ENCODE measurements around the gene CELA2A. TPM values are rescaled to one million over a fixed set of nuclear protein-coding genes. Genes with fewer than 3 reads are reported as not detected.

CELA2A gene
- total RNA-seq (not detected in 2 replicates), polyA plus RNA-seq (not detected in 2 replicates), polyA minus RNA-seq (ENCODE audit: low replicate concordance) (not detected in 2 replicates)
- not detected in 2 replicates for polyA plus RNA-seq (2012)

DNA sequence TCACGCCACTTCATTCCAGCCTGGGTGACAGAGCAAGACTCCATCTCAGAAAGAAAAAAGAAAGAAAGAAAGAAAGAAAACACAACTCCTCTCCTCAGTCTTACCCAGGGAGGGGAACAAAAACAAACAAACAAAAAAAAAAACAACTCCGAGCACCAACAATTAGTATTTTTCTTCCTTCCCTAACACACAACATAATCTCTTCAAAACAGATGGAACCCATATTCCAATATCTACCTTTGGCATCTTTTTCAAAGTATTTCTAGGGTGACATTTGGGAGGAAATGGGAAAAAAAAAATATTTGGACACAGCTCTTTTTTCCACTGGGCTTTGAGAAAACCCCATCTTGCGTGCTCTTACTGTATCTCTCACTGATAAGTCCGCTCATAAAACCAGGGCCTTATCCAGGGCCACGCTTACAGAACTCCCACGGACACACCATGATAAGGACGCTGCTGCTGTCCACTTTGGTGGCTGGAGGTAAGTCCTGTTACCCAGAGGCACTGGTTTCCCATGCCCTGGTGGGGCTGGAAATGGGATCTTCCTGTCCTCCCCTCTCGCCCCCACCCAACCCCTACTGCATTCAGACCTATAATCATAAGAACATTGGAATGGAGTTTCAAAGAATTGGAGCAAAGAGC, at the start of gene CELA2A:
Gene CELA2A, plus strand, starts transcription at position 420 of the 642 bp plus-strand sequence. Its CDS starts 22 bp downstream, at position 442.
- TF ChIP-seq, protein P1, sequence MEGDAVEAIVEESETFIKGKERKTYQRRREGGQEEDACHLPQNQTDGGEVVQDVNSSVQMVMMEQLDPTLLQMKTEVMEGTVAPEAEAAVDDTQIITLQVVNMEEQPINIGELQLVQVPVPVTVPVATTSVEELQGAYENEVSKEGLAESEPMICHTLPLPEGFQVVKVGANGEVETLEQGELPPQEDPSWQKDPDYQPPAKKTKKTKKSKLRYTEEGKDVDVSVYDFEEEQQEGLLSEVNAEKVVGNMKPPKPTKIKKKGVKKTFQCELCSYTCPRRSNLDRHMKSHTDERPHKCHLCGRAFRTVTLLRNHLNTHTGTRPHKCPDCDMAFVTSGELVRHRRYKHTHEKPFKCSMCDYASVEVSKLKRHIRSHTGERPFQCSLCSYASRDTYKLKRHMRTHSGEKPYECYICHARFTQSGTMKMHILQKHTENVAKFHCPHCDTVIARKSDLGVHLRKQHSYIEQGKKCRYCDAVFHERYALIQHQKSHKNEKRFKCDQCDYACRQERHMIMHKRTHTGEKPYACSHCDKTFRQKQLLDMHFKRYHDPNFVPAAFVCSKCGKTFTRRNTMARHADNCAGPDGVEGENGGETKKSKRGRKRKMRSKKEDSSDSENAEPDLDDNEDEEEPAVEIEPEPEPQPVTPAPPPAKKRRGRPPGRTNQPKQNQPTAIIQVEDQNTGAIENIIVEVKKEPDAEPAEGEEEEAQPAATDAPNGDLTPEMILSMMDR (conservative IDR thresholded peaks at IDR 0.05 in 1 of 2, IDR thresholded peaks at IDR 0.05 in 1 of 2; ENCODE audit: low read depth in 1 of 2, low read length in 2 of 2) = no peak
- no peak for TF ChIP-seq EZH2 (IDR thresholded peaks at IDR 0.05; ENCODE audit: low read length, missing control alignments)
- no peak within 1 kb of the TSS for H3K27ac ChIP-seq (ENCODE audit: insufficient read depth, low read length)
- no peaks in the 10 kb centered on the region for H3K27me3 ChIP-seq (ENCODE audit: control insufficient read depth, insufficient read depth, low read length)
- H3K4me3 ChIP-seq (replicated peaks in 1 of 4; ENCODE audit: control extremely low read depth in 1 of 4, insufficient read depth in 1 of 4, low read depth in 3 of 4, low read length in 4 of 4) = no peak within 1 kb of the TSS
- no peak within 1 kb of the TSS for H3K9ac ChIP-seq (ENCODE audit: insufficient read depth, low read length)
- H3K4me1 ChIP-seq (ENCODE audit: control insufficient read depth, extremely low read depth, insufficient read depth, low read length) = peaks cover 7% of the 10 kb centered on the region
- no peak within 1 kb of the TSS for H2AFZ ChIP-seq (ENCODE audit: low read length)
- DNase-seq (ENCODE audit: low read depth in 2 of 2) = no peak
- H4K20me1 ChIP-seq (ENCODE audit: control insufficient read depth, extremely low read depth, insufficient read depth, low read length) = no peaks in the 10 kb centered on the region
- H3K4me2 ChIP-seq (ENCODE audit: extremely low read depth, insufficient read depth, low read length) = no peak within 1 kb of the TSS
- no peaks in the 10 kb centered on the region for H3K9me3 ChIP-seq (ENCODE audit: control insufficient read depth, insufficient read depth, low read depth, low read length)
- no peaks in the 10 kb centered on the region for H3K36me3 ChIP-seq (ENCODE audit: control insufficient read depth, insufficient read depth, low read length)
- no peaks in the 10 kb centered on the region for H3K79me2 ChIP-seq (ENCODE audit: control insufficient read depth, insufficient read depth, low read length)

DNA sequence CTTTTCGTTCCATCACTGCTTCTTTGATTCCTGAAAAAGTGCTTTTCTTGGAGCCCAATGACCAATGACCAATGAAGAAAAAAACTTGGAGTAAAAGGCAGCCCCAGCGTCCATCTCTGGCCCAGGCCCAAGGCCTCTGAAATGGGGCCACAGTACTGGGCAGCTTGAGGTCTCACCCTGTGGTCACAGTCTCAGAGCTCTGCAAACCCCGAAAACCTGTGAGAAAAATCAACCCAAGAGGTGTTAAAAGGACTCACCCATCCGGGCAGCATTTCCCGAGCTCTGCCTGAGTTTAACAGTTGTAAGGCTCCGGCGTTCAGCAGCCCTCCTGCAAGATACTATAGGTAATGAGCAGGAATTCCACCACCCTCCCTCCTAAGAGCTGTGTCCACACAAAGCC, 49.0 kb upstream of the CELA2A start:
- Histone ChIP-seq H3K36me3 (ENCODE audit: control insufficient read depth, insufficient read depth, low read length) (no peaks in the 10 kb centered on the region), H2AFZ (ENCODE audit: low read length) (no peak overlapping the region), H3K9me3 (ENCODE audit: control insufficient read depth, insufficient read depth, low read depth, low read length) (no peaks in the 10 kb centered on the region), H3K27me3 (ENCODE audit: control insufficient read depth, insufficient read depth, low read length) (no peaks in the 10 kb centered on the region), H3K4me2 (ENCODE audit: extremely low read depth, insufficient read depth, low read length) (peak overlapping the region; percentile 6), H4K20me1 (ENCODE audit: control insufficient read depth, extremely low read depth, insufficient read depth, low read length) (no peaks in the 10 kb centered on the region), H3K27ac (ENCODE audit: insufficient read depth, low read length) (peak overlapping the region; percentile 6), H3K4me3 (replicated peaks in 1 of 4; ENCODE audit: control extremely low read depth in 1 of 4, insufficient read depth in 1 of 4, low read depth in 3 of 4, low read length in 4 of 4) (no peak overlapping the region), H3K9ac (ENCODE audit: insufficient read depth, low read length) (no peak overlapping the region), H3K79me2 (ENCODE audit: control insufficient read depth, insufficient read depth, low read length) (peaks cover 22% of the 10 kb centered on the region), H3K4me1 (ENCODE audit: control insufficient read depth, extremely low read depth, insufficient read depth, low read length) (peaks cover 17% of the 10 kb centered on the region)
- no peak for DNase-seq (ENCODE audit: low read depth in 2 of 2)
- no peak for TF ChIP-seq EZH2 (IDR thresholded peaks at IDR 0.05; ENCODE audit: low read length, missing control alignments)
- TF ChIP-seq, protein P1 (conservative IDR thresholded peaks at IDR 0.05 in 1 of 2, IDR thresholded peaks at IDR 0.05 in 1 of 2; ENCODE audit: low read depth in 1 of 2, low read length in 2 of 2) = no peak

DNA sequence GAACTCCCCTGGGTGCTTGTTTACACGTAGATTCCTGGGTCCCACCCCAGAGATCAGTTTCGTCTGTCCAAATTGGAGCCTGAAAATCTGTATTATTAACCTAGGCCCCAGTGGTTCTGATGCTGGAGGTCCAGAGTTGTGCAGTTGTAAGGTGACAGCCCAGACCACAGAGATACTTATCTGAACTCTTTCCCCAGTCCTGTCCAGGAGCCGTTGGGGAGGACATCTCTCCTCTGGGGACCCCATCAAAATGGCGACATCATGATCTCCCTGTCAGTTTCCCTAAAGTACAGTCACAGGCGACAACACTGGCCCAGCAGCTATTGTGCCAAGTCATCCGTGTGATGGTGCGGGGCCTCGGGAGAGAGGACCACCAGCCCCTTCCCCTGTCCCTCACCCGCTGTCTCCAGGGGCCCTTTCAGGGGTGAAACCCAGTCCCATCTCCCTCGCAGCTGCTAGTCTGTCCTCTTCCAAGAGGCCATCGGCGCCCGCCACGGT, 47.6 kb upstream of the CELA2A start:
- Histone ChIP-seq H2AFZ (ENCODE audit: low read length) (no peak overlapping the region), H3K4me1 (ENCODE audit: control insufficient read depth, extremely low read depth, insufficient read depth, low read length) (peaks cover 17% of the 10 kb centered on the region)
- TF ChIP-seq, protein P1 (conservative IDR thresholded peaks at IDR 0.05 in 1 of 2, IDR thresholded peaks at IDR 0.05 in 1 of 2; ENCODE audit: low read depth in 1 of 2, low read length in 2 of 2) = no peak
- TF ChIP-seq EZH2 (IDR thresholded peaks at IDR 0.05; ENCODE audit: low read length, missing control alignments) = no peak

More for the DNA sequence above, 47.6 kb upstream of the CELA2A start:
- H3K36me3 ChIP-seq (ENCODE audit: control insufficient read depth, insufficient read depth, low read length) = no peaks in the 10 kb centered on the region
- no peaks in the 10 kb centered on the region for H3K27me3 ChIP-seq (ENCODE audit: control insufficient read depth, insufficient read depth, low read length)
- peak overlapping the region; percentile 49 for H3K4me2 ChIP-seq (ENCODE audit: extremely low read depth, insufficient read depth, low read length)
- H3K9ac ChIP-seq (ENCODE audit: insufficient read depth, low read length) = peak overlapping the region; percentile 85
- peaks cover 35% of the 10 kb centered on the region for H3K79me2 ChIP-seq (ENCODE audit: control insufficient read depth, insufficient read depth, low read length)
- no peak for DNase-seq (ENCODE audit: low read depth in 2 of 2)
- H4K20me1 ChIP-seq (ENCODE audit: control insufficient read depth, extremely low read depth, insufficient read depth, low read length) = no peaks in the 10 kb centered on the region
- peak overlapping the region in 3 of 4 experiments; percentile 45 to 84 (median 61) for H3K4me3 ChIP-seq (replicated peaks in 1 of 4; ENCODE audit: control extremely low read depth in 1 of 4, insufficient read depth in 1 of 4, low read depth in 3 of 4, low read length in 4 of 4)
- no peaks in the 10 kb centered on the region for H3K9me3 ChIP-seq (ENCODE audit: control insufficient read depth, insufficient read depth, low read depth, low read length)
- peak overlapping the region; percentile 34 for H3K27ac ChIP-seq (ENCODE audit: insufficient read depth, low read length)
